NCI-H1436 (cell line): ENCODE measurements around the gene SCP2.
A peak's percentile ranks its signal among the peaks of the same experiment; 100 is the strongest.

Experiments
- DNase-seq: peaks from one replicate; lab custom pipeline; 2025; lab: John Stamatoyannopoulos, UW

Gene SCP2, protein sequence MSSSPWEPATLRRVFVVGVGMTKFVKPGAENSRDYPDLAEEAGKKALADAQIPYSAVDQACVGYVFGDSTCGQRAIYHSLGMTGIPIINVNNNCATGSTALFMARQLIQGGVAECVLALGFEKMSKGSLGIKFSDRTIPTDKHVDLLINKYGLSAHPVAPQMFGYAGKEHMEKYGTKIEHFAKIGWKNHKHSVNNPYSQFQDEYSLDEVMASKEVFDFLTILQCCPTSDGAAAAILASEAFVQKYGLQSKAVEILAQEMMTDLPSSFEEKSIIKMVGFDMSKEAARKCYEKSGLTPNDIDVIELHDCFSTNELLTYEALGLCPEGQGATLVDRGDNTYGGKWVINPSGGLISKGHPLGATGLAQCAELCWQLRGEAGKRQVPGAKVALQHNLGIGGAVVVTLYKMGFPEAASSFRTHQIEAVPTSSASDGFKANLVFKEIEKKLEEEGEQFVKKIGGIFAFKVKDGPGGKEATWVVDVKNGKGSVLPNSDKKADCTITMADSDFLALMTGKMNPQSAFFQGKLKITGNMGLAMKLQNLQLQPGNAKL

GRCh38 chr1:52927212-52928014, at the start of gene SCP2:
TSS of gene SCP2 (plus strand) at chr1:52927276. CDS start at chr1:52927397, 121 bp downstream.
- peak; percentile 70 for DNase-seq

DNA sequence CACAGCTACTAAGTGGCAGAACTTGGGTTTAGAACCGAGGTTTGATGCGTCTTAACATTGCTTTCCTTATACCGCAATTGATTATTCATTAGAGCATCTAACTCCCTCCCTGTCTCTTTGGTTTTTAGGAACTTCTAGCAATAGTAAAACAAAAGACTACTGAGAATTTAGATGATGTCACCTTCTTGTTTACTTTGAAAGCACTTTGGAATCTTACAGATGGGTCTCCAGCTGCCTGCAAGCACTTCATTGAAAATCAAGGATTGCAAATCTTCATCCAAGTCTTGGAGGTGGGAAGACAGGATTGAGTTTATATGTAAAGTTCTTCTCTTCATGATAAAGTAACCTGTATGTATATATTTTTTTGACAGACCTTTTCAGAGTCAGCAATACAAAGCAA, 49.5 kb upstream of the SCP2 start:
- DNase-seq, result no peak

DNA sequence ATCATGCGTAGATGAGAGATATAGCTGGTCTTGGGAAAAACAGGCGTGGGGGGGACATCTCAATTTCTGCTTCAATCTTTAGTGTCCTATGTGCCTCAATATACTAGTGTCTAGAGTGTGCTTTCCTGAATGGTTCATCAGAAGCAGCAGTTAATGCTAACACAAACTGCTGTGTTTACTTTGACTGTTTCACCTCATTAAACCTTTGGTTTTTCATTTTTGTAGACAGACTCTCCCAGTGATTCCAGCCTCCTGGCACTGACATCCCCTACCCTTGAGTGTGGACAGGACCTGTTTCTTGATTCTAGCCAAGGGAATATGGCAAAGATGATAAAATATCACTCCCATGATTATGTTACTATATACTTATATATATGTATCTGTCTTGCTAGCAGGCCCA, 46.9 kb upstream of the SCP2 start:
- no peak for DNase-seq

- DNase-seq, result no peak
Measured at GRCh38 chr1:52887483-52887882, 39.6 kb upstream of the SCP2 start.

DNA sequence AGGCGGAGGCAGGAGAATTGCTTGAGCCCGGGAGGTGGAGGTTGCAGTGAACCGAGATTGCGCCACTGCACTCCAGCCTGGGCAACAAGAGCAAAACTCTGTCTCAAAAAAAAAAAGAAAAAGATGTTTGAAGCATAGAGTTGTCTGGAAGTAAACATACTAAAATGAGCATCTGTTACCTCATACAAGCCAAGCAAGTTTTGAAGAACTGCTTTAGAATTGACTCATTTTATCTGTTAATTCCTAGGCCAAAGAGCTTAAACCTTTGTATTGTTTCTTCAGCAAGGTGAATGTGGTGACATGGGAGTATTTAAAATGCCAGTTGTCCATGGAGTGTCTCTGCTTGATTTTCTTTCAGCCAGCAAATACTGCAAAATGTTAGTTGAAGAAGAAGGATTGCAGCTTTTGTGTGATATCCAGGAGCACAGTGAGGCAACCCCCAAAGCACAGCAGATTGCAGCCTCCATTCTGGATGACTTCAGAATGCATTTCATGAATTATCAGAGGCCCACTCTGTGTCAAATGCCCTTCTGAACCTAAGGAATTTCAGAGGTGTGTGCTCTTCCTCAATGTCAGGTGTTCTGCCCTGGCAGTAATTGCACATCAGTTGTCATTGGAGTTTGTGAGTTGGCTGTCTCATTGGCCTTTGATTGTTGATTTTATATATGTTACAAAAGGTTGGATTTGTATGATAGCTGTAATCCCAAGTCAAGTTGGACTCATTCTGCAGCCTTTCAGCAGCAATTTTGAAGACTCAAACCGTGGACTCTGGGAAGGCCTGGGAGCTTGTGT, 34.5 kb upstream of the SCP2 start:
- no peak for DNase-seq

DNA sequence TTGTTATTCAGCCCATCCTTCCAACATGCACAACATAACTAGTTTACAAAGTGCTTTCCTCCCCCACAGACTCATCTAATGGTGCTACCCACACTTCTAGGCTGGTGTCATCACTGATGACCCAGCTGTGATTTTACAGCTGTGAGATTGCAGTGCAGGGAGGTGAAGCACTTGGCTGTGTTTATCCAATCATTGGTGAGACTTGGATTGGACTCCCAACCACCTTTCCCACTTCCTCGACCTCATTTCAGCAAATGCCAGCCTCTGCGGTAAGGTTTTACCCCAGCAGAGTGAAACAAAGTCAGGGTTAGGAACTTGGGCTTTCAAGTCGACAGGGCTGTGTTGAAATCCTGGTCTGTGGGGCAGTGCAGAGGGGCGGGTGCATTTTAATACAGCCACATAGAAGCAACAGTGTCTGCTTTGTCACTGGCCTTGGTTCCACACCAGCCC, 27.6 kb upstream of the SCP2 start:
- no peak for DNase-seq

DNA sequence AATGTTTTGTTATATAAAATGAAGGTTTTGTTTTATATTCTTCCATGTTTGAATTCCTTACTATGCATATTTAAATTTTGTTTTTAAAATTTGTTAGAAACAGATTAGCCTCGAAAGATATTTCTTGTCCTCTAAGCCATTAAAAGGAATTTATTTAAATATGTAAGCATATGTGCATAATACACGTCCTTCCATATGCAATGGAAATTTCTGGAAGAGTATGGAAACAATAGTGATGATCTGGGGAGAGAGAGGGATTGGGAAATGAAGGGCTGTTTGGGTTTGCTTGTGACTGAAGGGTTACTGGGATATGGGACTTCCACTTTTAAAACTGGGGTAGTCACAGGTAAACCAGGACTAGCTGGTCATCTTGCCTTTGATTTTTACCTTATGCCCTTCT, 26.7 kb upstream of the SCP2 start:
- no peak for DNase-seq

GRCh38 chr1:52901384-52901783, 25.7 kb upstream of the SCP2 start:
- no peak for DNase-seq

DNA sequence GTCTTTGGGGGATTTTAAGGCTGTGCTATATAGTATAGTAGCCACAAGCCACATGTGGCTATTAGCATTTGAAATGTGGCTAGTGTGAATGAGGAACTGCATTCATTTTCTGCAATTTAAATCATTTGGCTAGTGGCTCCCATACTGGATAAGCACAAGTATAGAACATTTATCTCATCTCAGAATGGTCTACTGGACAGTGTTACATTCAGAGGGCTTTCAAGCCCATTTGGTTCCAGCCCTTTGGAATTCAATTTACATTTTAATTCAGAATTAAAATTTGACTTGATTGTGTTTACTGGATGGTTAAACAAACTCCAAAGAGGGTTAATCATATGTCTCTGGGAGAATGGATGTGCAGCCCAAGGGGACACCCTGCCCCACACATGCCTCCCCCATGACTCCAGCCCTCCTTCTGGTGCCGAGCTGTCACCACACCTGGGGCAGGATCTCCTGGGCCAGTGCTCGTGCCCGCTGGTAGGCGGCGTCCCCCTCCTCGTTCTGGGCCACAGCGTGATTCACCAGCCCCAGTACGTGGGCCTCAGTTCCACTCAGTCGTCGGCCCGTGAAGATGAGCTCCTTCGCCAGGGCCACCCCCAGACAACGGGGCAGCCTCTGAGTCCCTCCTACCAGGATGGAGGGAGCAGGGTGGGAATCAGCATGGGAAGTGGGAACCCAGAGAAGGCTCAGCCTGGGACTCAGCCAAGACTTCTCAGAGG, 22.7 kb upstream of the SCP2 start:
- DNase-seq, result no peak

DNA sequence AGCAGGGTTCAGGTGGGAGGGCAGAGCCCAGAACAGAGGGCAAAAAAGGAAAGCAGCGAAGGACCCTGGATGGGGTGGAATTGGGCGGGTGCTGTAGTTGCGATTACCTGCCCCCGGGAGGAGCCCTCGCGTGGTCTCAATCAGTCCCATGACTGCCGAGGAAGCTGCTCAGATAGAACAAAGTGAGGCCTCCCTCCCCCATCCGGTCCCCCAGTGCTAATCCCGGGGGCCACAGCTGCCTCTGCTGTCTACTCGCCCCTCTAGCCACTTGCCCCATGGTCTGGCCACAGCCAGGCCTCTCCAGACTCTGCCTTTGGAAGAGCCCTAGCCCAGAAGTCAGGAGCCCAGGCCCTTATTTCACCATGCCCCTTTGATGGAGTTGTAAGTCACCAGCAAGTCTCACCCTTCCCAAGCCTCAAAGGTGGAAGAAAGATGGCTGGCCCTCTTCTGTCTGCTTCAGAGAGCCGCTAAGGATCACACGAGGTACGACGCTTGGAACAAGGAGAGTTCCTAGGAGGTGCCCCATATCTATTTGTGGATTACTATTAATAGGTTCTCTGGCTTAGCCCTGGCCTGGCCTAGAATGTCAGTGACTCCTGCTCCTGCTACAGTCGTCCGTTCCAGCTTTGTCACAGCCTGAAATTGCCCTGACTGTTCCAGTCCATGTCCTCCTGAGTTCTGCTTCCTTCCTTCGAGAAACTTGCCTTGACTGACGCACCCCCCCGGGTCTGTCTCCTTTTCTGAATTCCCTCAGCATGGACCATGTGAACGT, 22.0 kb upstream of the SCP2 start:
- peak; percentile 11 for DNase-seq

DNA sequence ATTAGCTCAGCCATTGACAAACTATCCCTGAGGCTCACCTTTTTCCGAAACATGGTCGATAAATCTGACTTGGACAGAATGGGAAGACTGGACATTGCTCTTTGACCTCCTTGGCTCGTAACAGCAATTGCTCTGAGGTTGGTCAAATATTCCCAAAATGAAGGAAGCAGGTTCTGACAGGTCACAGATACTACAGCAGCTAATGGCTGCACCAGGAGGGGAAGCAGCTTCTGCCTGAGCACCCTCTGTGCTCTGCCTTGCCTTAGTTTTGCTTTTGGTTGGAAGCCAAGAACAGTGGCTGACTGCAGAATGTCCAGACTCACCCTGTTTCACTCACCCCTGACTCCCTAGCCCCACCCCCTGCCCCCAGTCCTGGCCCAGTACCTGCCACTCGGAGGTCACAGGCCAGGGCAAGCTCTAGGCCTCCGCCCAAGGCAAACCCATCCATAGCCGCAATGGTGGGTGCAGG, 20.9 kb upstream of the SCP2 start:
- DNase-seq, result no peak

DNA sequence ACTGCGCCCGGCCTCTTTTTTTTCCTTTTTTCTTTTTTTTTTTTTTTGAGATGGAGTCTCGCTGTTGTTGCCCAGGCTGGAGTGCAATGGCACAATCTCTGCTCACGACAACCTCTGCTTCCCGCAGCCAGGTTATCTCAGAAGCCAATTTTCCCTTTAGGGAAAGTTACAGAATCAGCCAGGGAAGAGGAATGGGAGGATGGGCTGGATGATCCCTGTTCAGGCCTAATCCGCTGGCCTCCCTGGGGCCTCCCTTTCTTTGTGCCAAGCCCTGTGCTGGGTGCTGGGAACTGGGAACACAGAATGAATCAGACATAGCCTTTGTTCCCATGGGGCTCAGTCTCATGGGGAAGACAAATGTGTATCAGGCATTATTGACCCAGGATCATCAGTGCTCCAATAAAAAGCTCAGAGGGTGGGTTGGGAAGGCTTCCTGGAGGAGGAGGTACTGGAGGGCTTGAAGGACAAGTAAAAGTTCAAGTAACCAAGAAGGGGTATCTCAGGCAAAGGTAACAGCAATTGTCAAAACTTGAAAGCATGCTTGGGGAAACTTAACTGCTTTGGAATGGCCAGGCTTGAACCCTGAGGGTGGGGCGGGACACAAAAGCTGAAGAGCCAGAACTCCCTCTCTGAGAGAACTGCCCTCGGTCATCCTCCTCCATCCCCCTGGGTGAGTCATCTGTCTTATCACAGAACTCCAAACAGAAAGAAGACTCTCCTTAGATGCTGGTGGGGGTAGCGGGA, 19.8 kb upstream of the SCP2 start:
- no peak for DNase-seq

DNA sequence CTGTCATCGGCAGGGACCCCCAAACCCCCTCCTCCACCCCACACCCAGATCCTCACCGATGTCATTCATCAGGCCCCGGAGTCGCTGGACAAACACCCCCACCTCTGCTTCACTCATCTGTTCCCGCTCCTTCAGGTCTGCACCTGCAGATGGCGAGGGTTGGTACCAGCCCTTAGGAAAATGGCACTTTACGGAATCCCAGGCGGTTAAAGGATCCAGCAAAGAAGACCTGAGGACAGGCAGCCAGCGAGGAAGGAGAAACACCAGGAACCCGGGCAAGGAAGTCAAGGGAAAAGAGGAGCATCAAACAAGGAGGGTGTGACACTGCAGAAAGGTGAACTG, 19.3 kb upstream of the SCP2 start:
- no peak for DNase-seq

DNA sequence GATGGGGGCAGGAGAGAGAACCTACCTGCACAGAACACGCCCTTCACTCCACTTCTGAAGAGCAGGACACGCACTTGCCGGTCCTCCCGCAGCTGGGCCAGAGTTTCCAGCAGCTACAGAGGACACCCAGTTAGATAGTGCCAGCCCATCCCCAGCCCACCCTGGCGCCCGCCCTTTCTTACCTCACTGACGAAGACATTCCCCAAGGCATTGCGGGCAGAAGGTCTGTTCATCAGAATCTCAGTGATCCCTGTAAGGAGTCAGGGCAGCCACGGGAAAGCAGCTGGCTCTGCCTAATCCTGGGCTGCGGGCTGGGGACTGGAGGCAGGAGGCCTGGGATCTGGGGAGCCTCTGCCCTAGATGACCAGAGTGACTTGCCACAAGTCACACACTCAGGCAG, 15.5 kb upstream of the SCP2 start:
- no peak for DNase-seq

- DNase-seq, result no peak
Measured at GRCh38 chr1:52913014-52913413, 14.1 kb upstream of the SCP2 start.

GRCh38 chr1:52913537-52913936, 13.5 kb upstream of the SCP2 start:
- no peak for DNase-seq

GRCh38 chr1:52914463-52914862, 12.6 kb upstream of the SCP2 start:
- DNase-seq, result no peak

DNA sequence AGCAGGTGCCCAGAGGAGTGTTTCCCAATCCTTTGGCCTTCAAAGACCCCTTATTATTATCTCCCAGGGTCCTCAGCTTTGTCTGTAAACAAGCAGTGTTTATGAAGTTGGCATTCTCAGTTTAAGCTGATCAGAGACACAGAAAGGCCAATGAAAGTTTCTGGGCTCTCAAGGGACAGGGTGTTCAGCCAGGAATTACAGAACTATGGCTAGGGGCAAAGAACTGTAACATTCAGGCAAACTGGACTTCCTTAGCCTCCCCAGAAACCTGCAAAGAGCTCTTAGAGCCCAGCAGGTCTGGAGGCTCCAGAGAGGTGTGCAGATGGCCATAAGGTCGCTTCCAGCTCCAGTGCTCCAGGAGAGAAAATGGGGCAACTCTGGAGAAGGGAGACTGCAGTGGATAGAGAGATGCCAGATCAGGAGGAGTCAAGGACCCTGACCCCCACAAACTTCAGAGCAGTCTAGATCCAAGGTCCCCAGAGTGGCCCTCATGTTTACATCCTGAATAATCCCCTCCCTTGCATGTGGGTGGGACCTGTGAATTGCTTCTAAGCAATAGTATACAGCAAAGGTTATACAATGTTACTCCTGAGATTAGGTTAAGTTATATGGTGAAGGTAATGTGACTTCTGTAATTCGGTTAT, 11.7 kb upstream of the SCP2 start:
- no peak for DNase-seq

DNA sequence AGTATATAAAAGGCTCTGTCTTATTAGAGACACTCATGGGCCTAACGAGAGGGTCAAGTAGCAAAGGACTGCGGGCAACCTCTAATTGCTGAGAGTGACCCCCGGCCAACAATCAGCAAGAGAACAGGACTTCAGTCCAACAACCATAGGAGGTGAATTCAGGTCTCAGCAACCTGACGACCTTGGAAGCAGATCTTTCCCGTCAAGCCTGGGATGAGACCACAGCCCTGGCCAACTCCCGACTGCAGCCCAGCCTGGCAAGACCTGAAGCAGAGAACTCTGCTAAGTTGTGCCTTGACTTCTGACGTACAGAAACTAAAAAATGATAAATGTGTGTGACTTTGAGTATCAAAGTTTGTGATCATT, 11.2 kb upstream of the SCP2 start:
- no peak for DNase-seq
